Gastroesophageal sphincter (tissue), 3 donors: ENCODE measurements around the gene CIBAR2.

ENCODE experiments used
- EP300 ChIP-seq: sonication (generic); formaldehyde crosslinking; IDR thresholded peaks from one replicate; pipeline ENCODE4 v1.6.1; 2017; ENCODE audit warnings: antibody characterized with exemption, mild to moderate bottlenecking
- POLR2A ChIP-seq, 2 donors: fragments of 450-650 bp; IDR thresholded peaks; one replicate each; pipeline ENCODE4 v1.6.1; 2017; ENCODE audit warnings: antibody characterized with exemption in 2 of 2, mild to moderate bottlenecking in 2 of 2, moderate library complexity in 1 of 2
- POLR2AphosphoS5 ChIP-seq: sonication (generic); formaldehyde crosslinking; IDR thresholded peaks from one replicate; pipeline ENCODE4 v1.6.1; 2017; ENCODE audit warnings: antibody characterized with exemption
- TF ChIP-seq, protein P1 (sequence below), 4 experiments: fragments of 200-600 bp in 2 of 4; fragments of 450-650 bp in 2 of 4; sonication (generic) in 1 of 4; IDR thresholded peaks; one replicate each; pipeline ENCODE4 v1.5.1; 2017 to 2019; ENCODE audit warnings: antibody characterized with exemption in 4 of 4, mild to moderate bottlenecking in 2 of 4, moderate library complexity in 2 of 4

DNA sequence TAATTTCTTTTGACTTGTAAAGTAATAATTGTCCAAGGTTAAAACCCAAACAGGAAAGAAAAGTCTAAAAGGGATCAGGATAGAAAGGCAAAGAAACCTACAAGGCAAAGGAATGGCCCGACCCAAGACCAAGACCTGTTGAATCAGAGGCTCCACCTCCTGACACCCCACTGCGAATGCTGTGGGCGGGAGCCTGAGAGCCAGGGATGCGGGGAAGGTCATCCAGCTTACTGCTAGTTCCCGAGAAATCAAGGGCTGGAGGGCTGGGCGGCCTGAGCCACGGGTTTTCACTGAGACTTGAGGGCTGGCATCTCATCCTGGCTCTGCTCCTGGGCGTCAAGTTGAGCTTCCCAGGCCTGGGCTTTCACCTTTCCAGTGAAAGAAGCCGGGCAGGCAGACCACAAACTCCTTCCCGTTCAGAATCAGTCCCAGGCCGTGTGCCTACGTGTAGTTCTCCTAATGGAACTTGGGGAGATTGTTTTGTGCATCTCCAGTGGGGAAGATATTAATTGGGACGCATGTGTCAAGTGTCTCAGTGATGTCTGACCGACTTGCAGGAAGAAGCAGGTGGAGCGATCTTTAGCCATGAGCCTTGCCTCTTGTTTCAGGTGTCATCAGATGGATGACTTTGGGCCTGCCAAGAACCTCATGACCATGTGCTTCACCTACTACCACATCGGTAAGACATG, 36.9 kb downstream of the CIBAR2 start:
- TF ChIP-seq, protein P1, sequence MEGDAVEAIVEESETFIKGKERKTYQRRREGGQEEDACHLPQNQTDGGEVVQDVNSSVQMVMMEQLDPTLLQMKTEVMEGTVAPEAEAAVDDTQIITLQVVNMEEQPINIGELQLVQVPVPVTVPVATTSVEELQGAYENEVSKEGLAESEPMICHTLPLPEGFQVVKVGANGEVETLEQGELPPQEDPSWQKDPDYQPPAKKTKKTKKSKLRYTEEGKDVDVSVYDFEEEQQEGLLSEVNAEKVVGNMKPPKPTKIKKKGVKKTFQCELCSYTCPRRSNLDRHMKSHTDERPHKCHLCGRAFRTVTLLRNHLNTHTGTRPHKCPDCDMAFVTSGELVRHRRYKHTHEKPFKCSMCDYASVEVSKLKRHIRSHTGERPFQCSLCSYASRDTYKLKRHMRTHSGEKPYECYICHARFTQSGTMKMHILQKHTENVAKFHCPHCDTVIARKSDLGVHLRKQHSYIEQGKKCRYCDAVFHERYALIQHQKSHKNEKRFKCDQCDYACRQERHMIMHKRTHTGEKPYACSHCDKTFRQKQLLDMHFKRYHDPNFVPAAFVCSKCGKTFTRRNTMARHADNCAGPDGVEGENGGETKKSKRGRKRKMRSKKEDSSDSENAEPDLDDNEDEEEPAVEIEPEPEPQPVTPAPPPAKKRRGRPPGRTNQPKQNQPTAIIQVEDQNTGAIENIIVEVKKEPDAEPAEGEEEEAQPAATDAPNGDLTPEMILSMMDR (IDR thresholded peaks at IDR 0.05), result no peak
- no peak for TF ChIP-seq POLR2AphosphoS5
- no peak for TF ChIP-seq EP300
- TF ChIP-seq POLR2A (IDR thresholded peaks at IDR 0.05), result no peak
